Measurements from ENCODE around the gene CCR9.

Gene CCR9

GRCh38 chr3:45942051-45942825 lies 55.9 kb downstream of the CCR9 start:
- no peaks in the 10 kb centered on the region for H3K9me3 ChIP-seq (ENCODE audit: control insufficient read depth, low read length)
- peaks cover 30% of the 10 kb centered on the region for H3K4me1 ChIP-seq (ENCODE audit: control insufficient read depth, insufficient read depth, low read length, poor library complexity, severe bottlenecking)
- H3K27ac ChIP-seq (ENCODE audit: insufficient read depth, low read length, poor library complexity, severe bottlenecking) = no peak overlapping the region
- no peak overlapping the region for H3K4me3 ChIP-seq (ENCODE audit: insufficient read depth, low read depth, low read length, poor library complexity, severe bottlenecking)
- DNase-seq = no peak
- peaks cover 14% of the 10 kb centered on the region for H3K36me3 ChIP-seq (ENCODE audit: control insufficient read depth, insufficient read depth, low read length)
- no peaks in the 10 kb centered on the region for H3K27me3 ChIP-seq (replicated peaks; ENCODE audit: control insufficient read depth, insufficient read depth, low read length, poor library complexity, severe bottlenecking)

- Histone ChIP-seq H3K36me3 (ENCODE audit: control insufficient read depth, insufficient read depth, low read length) (peaks cover 15% of the 10 kb centered on the region), H3K4me1 (ENCODE audit: control insufficient read depth, insufficient read depth, low read length, poor library complexity, severe bottlenecking) (peaks cover 33% of the 10 kb centered on the region), H3K9me3 (ENCODE audit: control insufficient read depth, low read length) (no peaks in the 10 kb centered on the region), H3K27ac (ENCODE audit: insufficient read depth, low read length, poor library complexity, severe bottlenecking) (peak within 1 kb of the TSS; percentile 45), H3K4me3 (ENCODE audit: insufficient read depth, low read depth, low read length, poor library complexity, severe bottlenecking) (peak within 1 kb of the TSS; percentile 10), H3K27me3 (replicated peaks; ENCODE audit: control insufficient read depth, insufficient read depth, low read length, poor library complexity, severe bottlenecking) (no peaks in the 10 kb centered on the region)
- DNase-seq = peak in 2 of 3 donors; percentile 29 to 33
Measured at GRCh38 chr3:45943207-45943846, 57.0 kb downstream of the CCR9 start, which contains the start of gene CXCR6. TSS of gene CXCR6 (plus strand) at chr3:45943464. CDS start at chr3:45946482, 3,018 bp downstream.

GRCh38 chr3:45944830-45945620 lies 58.7 kb downstream of the CCR9 start:
- H3K27ac ChIP-seq (ENCODE audit: insufficient read depth, low read length, poor library complexity, severe bottlenecking) = peak overlapping the region; percentile 45
- H3K27me3 ChIP-seq (replicated peaks; ENCODE audit: control insufficient read depth, insufficient read depth, low read length, poor library complexity, severe bottlenecking) = no peaks in the 10 kb centered on the region
- H3K4me1 ChIP-seq (ENCODE audit: control insufficient read depth, insufficient read depth, low read length, poor library complexity, severe bottlenecking) = peaks cover 37% of the 10 kb centered on the region
- H3K9me3 ChIP-seq (ENCODE audit: control insufficient read depth, low read length) = no peaks in the 10 kb centered on the region
- DNase-seq = no peak
- H3K4me3 ChIP-seq (ENCODE audit: insufficient read depth, low read depth, low read length, poor library complexity, severe bottlenecking) = no peak overlapping the region
- peaks cover 30% of the 10 kb centered on the region for H3K36me3 ChIP-seq (ENCODE audit: control insufficient read depth, insufficient read depth, low read length)

- no peak overlapping the region for H3K27ac ChIP-seq (ENCODE audit: insufficient read depth, low read length, poor library complexity, severe bottlenecking)
- peaks cover 50% of the 10 kb centered on the region for H3K4me1 ChIP-seq (ENCODE audit: control insufficient read depth, insufficient read depth, low read length, poor library complexity, severe bottlenecking)
- H3K4me3 ChIP-seq (ENCODE audit: insufficient read depth, low read depth, low read length, poor library complexity, severe bottlenecking) = no peak overlapping the region
- DNase-seq = no peak
- no peaks in the 10 kb centered on the region for H3K27me3 ChIP-seq (replicated peaks; ENCODE audit: control insufficient read depth, insufficient read depth, low read length, poor library complexity, severe bottlenecking)
- no peaks in the 10 kb centered on the region for H3K9me3 ChIP-seq (ENCODE audit: control insufficient read depth, low read length)
- peaks cover 39% of the 10 kb centered on the region for H3K36me3 ChIP-seq (ENCODE audit: control insufficient read depth, insufficient read depth, low read length)
Measured at GRCh38 chr3:45946307-45946706, 60.0 kb downstream of the CCR9 start.

- Histone ChIP-seq H3K27me3 (replicated peaks; ENCODE audit: control insufficient read depth, insufficient read depth, low read length, poor library complexity, severe bottlenecking) (no peaks in the 10 kb centered on the region), H3K36me3 (ENCODE audit: control insufficient read depth, insufficient read depth, low read length) (peaks cover 40% of the 10 kb centered on the region), H3K4me1 (ENCODE audit: control insufficient read depth, insufficient read depth, low read length, poor library complexity, severe bottlenecking) (peaks cover 51% of the 10 kb centered on the region), H3K4me3 (ENCODE audit: insufficient read depth, low read depth, low read length, poor library complexity, severe bottlenecking) (no peak overlapping the region), H3K9me3 (ENCODE audit: control insufficient read depth, low read length) (no peaks in the 10 kb centered on the region), H3K27ac (ENCODE audit: insufficient read depth, low read length, poor library complexity, severe bottlenecking) (no peak overlapping the region)
- no peak for DNase-seq
Measured at GRCh38 chr3:45946875-45947274, 60.5 kb downstream of the CCR9 start.

GRCh38 chr3:45947361-45947760 lies 61.0 kb downstream of the CCR9 start:
- DNase-seq = no peak
- no peaks in the 10 kb centered on the region for H3K9me3 ChIP-seq (ENCODE audit: control insufficient read depth, low read length)
- H3K4me1 ChIP-seq (ENCODE audit: control insufficient read depth, insufficient read depth, low read length, poor library complexity, severe bottlenecking) = peaks cover 51% of the 10 kb centered on the region
- H3K4me3 ChIP-seq (ENCODE audit: insufficient read depth, low read depth, low read length, poor library complexity, severe bottlenecking) = no peak overlapping the region
- peaks cover 45% of the 10 kb centered on the region for H3K36me3 ChIP-seq (ENCODE audit: control insufficient read depth, insufficient read depth, low read length)
- no peaks in the 10 kb centered on the region for H3K27me3 ChIP-seq (replicated peaks; ENCODE audit: control insufficient read depth, insufficient read depth, low read length, poor library complexity, severe bottlenecking)
- H3K27ac ChIP-seq (ENCODE audit: insufficient read depth, low read length, poor library complexity, severe bottlenecking) = no peak overlapping the region

GRCh38 chr3:45948311-45948781 lies 62.0 kb downstream of the CCR9 start:
- no peak for DNase-seq
- Histone ChIP-seq H3K27ac (ENCODE audit: insufficient read depth, low read length, poor library complexity, severe bottlenecking) (no peak overlapping the region), H3K27me3 (replicated peaks; ENCODE audit: control insufficient read depth, insufficient read depth, low read length, poor library complexity, severe bottlenecking) (no peaks in the 10 kb centered on the region), H3K9me3 (ENCODE audit: control insufficient read depth, low read length) (no peaks in the 10 kb centered on the region), H3K36me3 (ENCODE audit: control insufficient read depth, insufficient read depth, low read length) (peaks cover 55% of the 10 kb centered on the region), H3K4me3 (ENCODE audit: insufficient read depth, low read depth, low read length, poor library complexity, severe bottlenecking) (no peak overlapping the region), H3K4me1 (ENCODE audit: control insufficient read depth, insufficient read depth, low read length, poor library complexity, severe bottlenecking) (peaks cover 42% of the 10 kb centered on the region)

GRCh38 chr3:45948881-45949280 lies 62.5 kb downstream of the CCR9 start:
- H3K36me3 ChIP-seq (ENCODE audit: control insufficient read depth, insufficient read depth, low read length) = peaks cover 60% of the 10 kb centered on the region
- no peak for DNase-seq
- H3K27me3 ChIP-seq (replicated peaks; ENCODE audit: control insufficient read depth, insufficient read depth, low read length, poor library complexity, severe bottlenecking) = no peaks in the 10 kb centered on the region

GRCh38 chr3:45949432-45949831 lies 63.1 kb downstream of the CCR9 start:
- Histone ChIP-seq H3K4me1 (ENCODE audit: control insufficient read depth, insufficient read depth, low read length, poor library complexity, severe bottlenecking) (peaks cover 32% of the 10 kb centered on the region), H3K27ac (ENCODE audit: insufficient read depth, low read length, poor library complexity, severe bottlenecking) (peak overlapping the region; percentile 60), H3K27me3 (replicated peaks; ENCODE audit: control insufficient read depth, insufficient read depth, low read length, poor library complexity, severe bottlenecking) (no peaks in the 10 kb centered on the region), H3K4me3 (ENCODE audit: insufficient read depth, low read depth, low read length, poor library complexity, severe bottlenecking) (no peak overlapping the region), H3K9me3 (ENCODE audit: control insufficient read depth, low read length) (no peaks in the 10 kb centered on the region), H3K36me3 (ENCODE audit: control insufficient read depth, insufficient read depth, low read length) (peaks cover 66% of the 10 kb centered on the region)
- DNase-seq = no peak

More at GRCh38 chr3:45948881-45949280, 62.5 kb downstream of the CCR9 start:
- Histone ChIP-seq H3K4me1 (ENCODE audit: control insufficient read depth, insufficient read depth, low read length, poor library complexity, severe bottlenecking) (peaks cover 37% of the 10 kb centered on the region), H3K27ac (ENCODE audit: insufficient read depth, low read length, poor library complexity, severe bottlenecking) (no peak overlapping the region), H3K9me3 (ENCODE audit: control insufficient read depth, low read length) (no peaks in the 10 kb centered on the region), H3K4me3 (ENCODE audit: insufficient read depth, low read depth, low read length, poor library complexity, severe bottlenecking) (no peak overlapping the region)
